Astrocyte (in vitro differentiated cells and primary cell): ENCODE data around the gene LIPH.

Experiments
- CTCF ChIP-seq: IDR thresholded peaks from 2 replicates; pipeline ENCODE4 v1.5.1; 2011; ENCODE audit warnings: low read depth, mild to moderate bottlenecking, inconsistent platforms, low read length, moderate library complexity; ENCODE audit not compliant: insufficient read depth
- EZH2 ChIP-seq: IDR thresholded peaks from 2 replicates; pipeline ENCODE4 v1.6.1; 2012; ENCODE audit warnings: mild to moderate bottlenecking, low read length, inconsistent platforms; ENCODE audit not compliant: insufficient read depth

- no peak for TF ChIP-seq CTCF
- TF ChIP-seq EZH2 = no peak
These were observed 19.5 kb downstream of the LIPH start for GRCh38 chr3:185532901-185533300.
